HUDEP-2 (cell line): Measurements from ENCODE around the gene ILK.

Experiments
- DNase-seq, 76 experiments: peaks; one replicate each; lab custom pipeline; 2025; ENCODE audit not compliant: unreplicated experiment in 76 of 76; lab: John Stamatoyannopoulos, UW

The ILK gene

DNA sequence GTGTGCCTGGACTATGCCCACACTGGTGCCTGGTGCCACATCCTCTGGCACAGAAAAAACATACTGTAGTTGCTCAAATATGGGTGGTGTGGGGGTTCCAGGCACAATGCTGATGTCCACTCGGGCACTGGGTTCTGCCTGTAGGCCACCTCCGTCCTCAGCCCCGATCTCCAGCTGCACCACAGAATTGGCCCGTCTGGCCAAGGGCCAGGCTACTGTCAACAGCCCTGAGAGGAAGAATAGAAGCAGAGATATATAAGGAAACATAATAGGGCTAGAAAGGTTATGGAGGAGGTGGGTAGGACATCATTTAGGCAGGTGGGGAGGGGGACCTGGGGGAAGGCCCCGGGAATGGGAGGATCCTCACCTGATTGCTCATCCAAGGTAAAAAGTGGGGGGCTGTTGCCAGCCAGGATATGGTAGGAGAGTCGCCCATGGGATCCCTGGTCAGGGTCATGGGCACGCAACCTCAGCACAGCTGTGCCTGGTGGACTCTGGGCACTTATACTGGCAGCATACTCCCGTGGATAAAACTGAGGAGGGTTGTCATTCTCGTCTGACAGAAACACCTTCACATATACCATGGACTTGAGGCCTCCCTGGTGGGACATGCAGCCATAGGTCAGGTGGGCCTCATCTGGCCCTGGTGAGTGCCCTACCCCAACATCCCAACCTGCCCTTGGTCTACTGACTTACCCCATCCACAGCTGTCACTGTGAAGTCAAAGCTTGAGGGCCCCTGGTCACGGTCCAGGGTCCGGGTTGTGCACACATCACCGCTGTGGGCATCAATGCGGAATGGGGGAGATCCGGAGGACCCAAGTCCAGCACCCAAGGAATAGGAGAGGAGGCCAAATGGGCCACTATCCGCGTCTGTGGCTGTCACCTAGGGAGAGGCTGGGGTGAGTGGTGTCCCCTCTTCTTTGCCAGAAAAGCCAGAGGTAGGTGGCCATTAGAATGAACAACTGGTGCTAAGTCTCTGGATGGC lies 30.1 kb downstream of the ILK start:
- DNase-seq, result no peak

DNA sequence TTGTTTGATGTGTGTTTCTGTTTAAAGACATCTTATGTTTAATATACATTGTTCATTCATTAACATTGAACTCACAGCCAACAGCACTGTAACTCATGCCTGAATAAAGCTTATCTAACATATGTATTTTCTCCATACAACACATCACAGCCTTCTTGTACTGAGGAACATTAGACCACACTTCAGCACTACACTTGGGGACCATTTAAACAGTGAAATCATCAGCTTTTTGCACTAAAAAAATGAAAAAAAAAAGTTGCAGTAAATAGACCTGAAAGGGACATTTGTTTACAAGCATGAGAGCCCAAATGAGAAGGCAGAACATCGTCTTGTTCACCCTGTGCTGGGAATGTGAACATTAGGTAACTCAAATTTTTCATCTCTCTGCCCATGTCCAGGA lies 31.0 kb downstream of the ILK start:
- no peak for DNase-seq

DNA sequence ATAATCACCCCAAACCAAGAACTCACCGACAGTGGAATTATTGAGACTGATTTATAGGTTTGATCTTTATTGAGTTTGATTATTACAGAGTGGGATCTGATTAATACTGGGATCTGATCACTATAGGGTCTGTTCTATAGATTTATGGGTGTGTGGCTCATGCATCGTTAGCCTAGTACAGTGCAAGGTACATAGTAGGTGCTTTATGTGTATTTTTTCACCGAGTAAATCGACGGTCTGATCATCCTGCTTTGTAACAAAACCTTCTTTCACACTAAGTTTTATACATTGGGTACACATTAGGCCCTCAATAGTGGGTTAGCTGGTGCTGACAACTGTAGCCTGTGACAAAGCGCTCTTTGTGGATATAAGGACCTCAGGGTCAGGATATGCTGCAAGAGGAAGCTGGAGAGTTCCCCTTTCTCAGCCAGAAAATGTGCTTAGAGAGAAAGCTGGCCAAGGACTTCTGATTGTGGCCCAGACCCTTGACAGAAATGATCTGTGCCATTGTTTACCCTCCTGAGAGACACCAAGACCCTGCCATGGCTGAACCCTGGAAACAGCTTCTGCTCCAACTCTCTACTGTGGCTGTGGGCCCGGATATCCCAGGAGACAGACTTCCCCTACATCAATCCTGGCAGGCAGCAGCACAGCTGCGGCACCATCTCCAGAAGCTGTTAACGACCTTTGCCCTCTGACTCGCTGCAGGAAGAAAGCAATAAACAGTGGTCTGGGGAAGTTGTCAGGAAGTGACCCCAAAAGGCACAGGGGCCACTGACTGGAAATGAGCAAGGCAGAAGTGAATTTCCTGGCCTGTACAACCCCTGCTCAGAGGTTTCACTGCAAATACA lies 31.7 kb downstream of the ILK start:
- DNase-seq, result no peak

- no peak for DNase-seq
Observed at GRCh38 chr11:6636480-6636879, 32.9 kb downstream of the ILK start.

DNA sequence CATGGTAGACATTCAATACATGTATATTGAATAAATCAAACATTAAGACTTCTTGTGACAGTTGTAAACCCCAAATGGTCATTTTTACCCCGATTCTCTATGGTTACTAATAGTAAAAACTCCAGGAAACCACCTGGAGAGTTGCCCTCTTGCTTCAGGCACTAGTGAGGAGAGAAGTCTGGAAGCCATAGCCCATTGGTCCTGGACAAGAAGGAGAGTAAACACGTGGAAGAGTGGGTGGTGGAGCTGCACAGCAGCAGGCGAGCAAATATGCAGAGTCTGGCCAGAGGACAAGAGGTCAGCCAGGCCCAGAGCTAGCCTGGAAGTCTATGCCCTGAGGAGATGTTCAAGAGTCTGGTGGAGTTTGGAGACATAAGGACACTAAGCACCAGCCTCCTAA lies 34.3 kb downstream of the ILK start:
- DNase-seq, result no peak

GRCh38 chr11:6638429-6638828 lies 34.9 kb downstream of the ILK start:
- peak in 3 of 76 experiments; percentile 3 to 6 (median 4) for DNase-seq

DNA sequence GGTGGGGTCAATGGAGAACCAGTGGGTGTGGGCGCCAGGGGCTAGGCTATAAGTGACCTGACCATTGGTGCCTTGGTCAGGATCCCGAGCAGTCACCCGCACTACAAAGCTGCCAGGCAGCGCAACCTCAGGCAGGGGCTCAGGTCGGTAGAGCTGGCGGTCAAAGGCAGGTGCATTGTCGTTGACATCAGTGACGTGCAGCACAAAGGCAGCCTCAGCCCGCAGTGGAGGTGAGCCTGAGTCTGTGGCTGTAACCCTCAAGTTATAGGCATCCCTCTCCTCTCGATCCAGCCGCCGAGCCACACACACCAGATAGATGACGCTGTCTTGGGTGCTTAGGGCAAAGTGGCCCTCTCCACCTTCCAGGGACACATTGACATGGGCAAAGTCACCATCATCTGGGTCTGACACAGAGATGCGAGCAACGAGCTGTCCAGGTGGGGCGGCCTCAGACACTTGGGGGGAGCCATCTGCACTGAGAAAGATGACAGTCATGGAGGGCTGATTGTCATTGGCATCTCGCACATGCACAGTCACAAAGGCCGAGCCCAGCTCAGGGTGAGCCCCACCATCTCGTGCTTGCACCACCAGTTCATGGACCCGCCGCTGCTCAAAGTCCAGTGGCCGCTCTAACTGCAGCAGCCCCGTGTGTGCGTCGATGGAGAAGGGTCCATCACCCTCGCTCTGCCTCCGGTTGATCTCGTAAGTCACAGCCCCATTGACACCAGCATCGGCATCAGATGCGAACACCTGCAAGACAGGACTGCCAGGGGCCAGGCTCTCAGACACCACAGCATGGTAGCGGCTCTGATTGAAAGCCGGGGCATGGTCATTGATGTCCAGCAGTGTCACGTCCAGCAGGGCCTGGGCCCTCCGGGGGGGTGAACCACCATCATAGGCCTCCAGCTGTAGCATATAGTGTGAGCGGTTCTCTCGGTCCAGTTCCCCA lies 36.7 kb downstream of the ILK start:
- no peak for DNase-seq

- no peak for DNase-seq
Observed at GRCh38 chr11:6640985-6641701, 37.6 kb downstream of the ILK start.

- no peak for DNase-seq
Observed at GRCh38 chr11:6642957-6643356, 39.4 kb downstream of the ILK start.

DNA sequence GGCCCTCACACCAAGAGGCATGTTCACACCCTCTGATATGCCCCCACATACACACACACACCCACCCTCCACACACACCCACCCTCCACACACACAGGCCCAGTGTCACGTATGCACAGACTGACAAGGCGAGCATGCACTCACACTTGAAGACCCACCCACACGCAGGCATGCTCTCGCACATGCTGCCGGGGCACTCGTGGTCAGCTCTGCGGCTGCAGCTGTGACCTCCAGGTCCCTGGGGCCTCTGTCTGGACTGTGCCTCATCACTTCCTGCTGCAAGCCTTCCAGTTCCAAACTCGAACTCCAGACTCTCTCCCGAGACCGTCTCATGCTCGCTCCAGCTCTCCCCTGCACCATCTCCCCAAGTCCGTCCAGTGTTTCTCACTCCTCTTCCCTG lies 42.5 kb downstream of the ILK start:
- no peak for DNase-seq

DNA sequence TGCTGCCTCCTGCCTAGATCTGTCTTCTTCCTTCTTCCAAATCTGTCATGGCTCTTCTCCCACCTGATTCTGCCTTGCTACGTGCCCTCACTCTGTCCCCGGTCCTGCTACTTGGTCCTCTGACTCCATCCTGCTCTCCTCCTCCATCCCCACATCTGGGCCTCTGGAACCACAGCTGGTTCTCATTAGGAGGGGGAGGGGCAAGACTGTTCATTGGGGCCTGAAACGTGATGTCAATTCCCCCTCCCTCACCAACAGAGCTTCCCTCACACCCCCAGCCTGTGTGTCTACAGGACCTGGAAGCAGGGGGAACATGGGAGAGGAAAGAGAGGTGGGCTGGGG lies 43.0 kb downstream of the ILK start:
- DNase-seq, result no peak

GRCh38 chr11:6646918-6647679 lies 43.5 kb downstream of the ILK start:
- no peak for DNase-seq

GRCh38 chr11:6647836-6648235 lies 44.3 kb downstream of the ILK start:
- DNase-seq, result no peak

DNA sequence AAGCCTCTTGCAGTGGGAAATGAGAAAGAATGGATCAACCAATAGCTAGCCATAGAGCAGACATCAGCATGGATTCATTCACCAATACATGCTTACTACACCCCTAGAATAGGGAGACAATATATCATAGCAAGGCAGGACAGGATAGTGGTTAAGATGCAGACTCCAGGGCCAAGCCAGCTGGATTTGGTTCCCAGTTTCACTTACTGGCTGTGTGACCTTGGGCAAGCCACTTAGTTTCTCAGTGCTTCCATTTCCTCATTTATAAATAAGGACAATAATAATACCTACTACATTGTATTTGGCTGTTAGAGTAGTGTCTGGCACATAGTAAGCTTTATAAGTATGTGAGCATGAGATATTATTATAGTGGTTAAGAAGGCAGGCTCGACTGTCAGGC lies 44.9 kb downstream of the ILK start:
- no peak for DNase-seq

GRCh38 chr11:6650104-6650503 lies 46.5 kb downstream of the ILK start:
- DNase-seq, result no peak

DNA sequence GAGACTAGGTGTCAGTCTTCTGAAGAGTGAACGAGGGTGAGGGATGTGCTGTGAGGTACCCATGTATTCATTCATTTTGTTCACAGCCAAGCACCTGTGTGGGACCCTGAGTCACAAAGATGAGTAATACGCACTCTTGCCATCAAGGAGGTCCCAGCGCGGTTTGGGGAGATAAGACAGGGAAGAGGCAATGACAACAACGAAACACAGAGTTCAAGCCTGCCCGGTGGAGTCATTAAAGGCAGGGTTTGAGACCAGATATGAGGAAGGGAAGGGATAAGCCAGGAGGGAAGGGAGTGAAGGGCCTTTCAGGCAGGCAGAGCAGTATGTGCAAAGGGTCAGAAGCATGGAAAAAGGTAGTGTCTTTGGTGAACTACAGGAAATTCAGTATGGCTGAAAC lies 47.4 kb downstream of the ILK start:
- peak in 1 of 76 experiments; percentile 5 for DNase-seq

DNA sequence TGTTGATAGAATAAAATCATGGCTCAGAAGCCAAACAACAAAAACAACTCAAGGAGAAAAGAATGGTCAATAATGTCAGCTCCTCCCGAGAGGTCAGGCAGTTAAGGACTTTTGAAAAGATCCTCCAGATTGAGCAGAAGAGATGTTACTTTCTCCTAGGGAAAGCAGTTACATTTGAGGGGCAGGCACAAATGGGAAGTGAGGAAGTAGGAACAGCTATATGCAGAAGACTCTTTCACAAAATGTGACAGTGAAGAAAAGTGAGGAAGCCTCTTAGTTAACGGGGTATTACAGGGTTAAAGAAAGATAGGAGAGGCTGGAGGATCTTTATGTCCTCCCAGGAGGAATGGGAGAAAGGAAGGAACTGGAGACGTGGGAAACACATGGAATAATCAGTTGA lies 48.6 kb downstream of the ILK start:
- DNase-seq, result no peak

DNA sequence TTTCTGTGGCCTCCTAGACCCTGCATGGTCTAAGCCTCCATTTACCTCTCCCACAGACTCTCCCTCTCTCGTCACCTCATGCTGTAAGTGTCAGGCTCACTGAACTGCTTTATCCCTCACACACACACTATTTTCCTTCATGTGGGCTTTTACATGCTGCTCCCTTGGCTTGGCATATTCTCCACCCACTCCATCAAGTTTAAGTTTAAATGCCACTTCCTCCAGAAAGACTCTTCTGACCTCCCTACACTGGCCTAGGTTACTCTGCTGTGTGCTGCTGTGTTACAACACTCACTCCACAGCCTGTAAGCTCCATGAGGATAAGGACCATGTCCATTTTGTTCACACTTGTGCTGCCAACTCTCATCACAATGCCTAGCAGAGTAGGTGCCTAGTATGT lies 49.5 kb downstream of the ILK start:
- no peak for DNase-seq

GRCh38 chr11:6653656-6654055 lies 50.1 kb downstream of the ILK start:
- DNase-seq, result no peak
